OCI-LY3 (cell line): ENCODE measurements around the gene ZNF518B.

Source experiments
- H2AFZ ChIP-seq: fragments of 200-600, 300-600 bp; shearing (Covaris generic); 2 replicates; pipeline ENCODE4 v1.6.0; 2014; ENCODE audit warnings: antibody characterized with exemption, low read depth, low read length
- H3K27ac ChIP-seq: fragments of 200-600, 300-600 bp; sonication (generic); 2 replicates; pipeline ENCODE4 v1.5.1; 2014; ENCODE audit warnings: mild to moderate bottlenecking, low read length, moderate library complexity, mixed read lengths
- H3K27me3 ChIP-seq: fragments of 200-600, 300-600 bp; sonication (generic); 2 replicates; pipeline ENCODE4 v1.6.1; 2014; ENCODE audit warnings: low read depth, low read length, mixed read lengths
- H3K36me3 ChIP-seq: fragments of 200-600, 300-600 bp; sonication (generic); replicated peaks from 2 replicates; pipeline ENCODE3; 2014; ENCODE audit warnings: low read depth, low read length, mixed read lengths
- H3K4me1 ChIP-seq: fragments of 300-600, 200-600 bp; sonication (generic); 2 replicates; pipeline ENCODE4 v1.6.1; 2014; ENCODE audit warnings: low read length, mixed read lengths
- H3K4me2 ChIP-seq: fragments of 200-600, 300-600 bp; sonication (generic); 2 replicates; pipeline ENCODE4 v1.6.1; 2014; ENCODE audit warnings: low read length, mixed read lengths
- H3K4me3 ChIP-seq: fragments of 300-600, 200-600 bp; sonication (generic); 2 replicates; pipeline ENCODE4 v1.5.1; 2014; ENCODE audit warnings: antibody characterized with exemption, mild to moderate bottlenecking, low read length, moderate library complexity
- H3K79me2 ChIP-seq: fragments of 300-600, 200-600 bp; shearing (Covaris generic); 2 replicates; pipeline ENCODE4 v1.6.1; 2014; ENCODE audit warnings: mild to moderate bottlenecking, low read length, mixed read lengths
- H3K9ac ChIP-seq: fragments of 300-600, 200-600 bp; shearing (Covaris generic); 2 replicates; pipeline ENCODE4 v1.6.0; 2014; ENCODE audit warnings: mild to moderate bottlenecking, low read length, moderate library complexity
- H3K9me3 ChIP-seq: fragments of 200-600, 300-600 bp; shearing (Covaris generic); 2 replicates; pipeline ENCODE4 v1.6.1; 2014; ENCODE audit warnings: low read length, mixed read lengths; ENCODE audit not compliant: insufficient read depth
- H4K20me1 ChIP-seq: fragments of 200-600, 300-600 bp; sonication (generic); 2 replicates; pipeline ENCODE4 v1.6.1; 2016; ENCODE audit warnings: low read length, mixed read lengths; ENCODE audit not compliant: insufficient read depth
- EZH2phosphoT487 ChIP-seq: fragments of 200-600 bp; shearing (Covaris generic); IDR thresholded peaks from 2 replicates; pipeline ENCODE4 v1.6.1; 2018; ENCODE audit warnings: antibody characterized with exemption, mixed run types, low read depth
- TF ChIP-seq, protein P1 (sequence below): fragments of 200-600, 300-600 bp; sonication (generic); IDR thresholded peaks from 2 replicates; pipeline ENCODE4 v1.5.1; 2014; ENCODE audit warnings: antibody characterized with exemption, low read length, low read depth

ZNF518B gene

DNA sequence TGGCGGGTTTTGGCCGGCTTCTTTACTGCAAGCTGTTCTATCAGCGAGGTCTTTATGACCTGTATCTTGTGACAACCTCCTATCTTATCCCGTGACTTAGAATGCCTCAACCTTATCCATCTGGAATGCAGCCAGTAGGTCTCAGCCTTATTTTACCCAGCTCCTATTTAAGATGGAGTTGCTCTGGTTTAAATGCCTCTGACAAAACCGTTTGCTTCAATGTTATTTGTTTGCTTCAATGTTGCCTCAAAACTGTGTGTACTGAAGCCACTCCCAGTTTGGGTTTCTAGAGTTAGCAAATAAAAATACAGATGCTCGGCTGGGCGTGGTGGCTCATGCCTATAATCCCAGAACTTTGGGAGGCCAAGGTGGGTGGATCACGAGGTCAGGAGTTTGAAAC, 51.6 kb downstream of the ZNF518B start:
- Histone ChIP-seq H3K4me3 (no peak overlapping the region), H3K79me2 (no peaks in the 10 kb centered on the region), H3K9me3 (no peaks in the 10 kb centered on the region), H4K20me1 (no peaks in the 10 kb centered on the region), H3K36me3 (no peaks in the 10 kb centered on the region), H3K4me2 (no peak overlapping the region), H3K27me3 (no peaks in the 10 kb centered on the region), H3K9ac (no peak overlapping the region), H2AFZ (no peak overlapping the region), H3K27ac (no peak overlapping the region), H3K4me1 (no peaks in the 10 kb centered on the region)
- no peak for TF ChIP-seq EZH2phosphoT487
- TF ChIP-seq, protein P1, sequence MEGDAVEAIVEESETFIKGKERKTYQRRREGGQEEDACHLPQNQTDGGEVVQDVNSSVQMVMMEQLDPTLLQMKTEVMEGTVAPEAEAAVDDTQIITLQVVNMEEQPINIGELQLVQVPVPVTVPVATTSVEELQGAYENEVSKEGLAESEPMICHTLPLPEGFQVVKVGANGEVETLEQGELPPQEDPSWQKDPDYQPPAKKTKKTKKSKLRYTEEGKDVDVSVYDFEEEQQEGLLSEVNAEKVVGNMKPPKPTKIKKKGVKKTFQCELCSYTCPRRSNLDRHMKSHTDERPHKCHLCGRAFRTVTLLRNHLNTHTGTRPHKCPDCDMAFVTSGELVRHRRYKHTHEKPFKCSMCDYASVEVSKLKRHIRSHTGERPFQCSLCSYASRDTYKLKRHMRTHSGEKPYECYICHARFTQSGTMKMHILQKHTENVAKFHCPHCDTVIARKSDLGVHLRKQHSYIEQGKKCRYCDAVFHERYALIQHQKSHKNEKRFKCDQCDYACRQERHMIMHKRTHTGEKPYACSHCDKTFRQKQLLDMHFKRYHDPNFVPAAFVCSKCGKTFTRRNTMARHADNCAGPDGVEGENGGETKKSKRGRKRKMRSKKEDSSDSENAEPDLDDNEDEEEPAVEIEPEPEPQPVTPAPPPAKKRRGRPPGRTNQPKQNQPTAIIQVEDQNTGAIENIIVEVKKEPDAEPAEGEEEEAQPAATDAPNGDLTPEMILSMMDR: no peak

DNA sequence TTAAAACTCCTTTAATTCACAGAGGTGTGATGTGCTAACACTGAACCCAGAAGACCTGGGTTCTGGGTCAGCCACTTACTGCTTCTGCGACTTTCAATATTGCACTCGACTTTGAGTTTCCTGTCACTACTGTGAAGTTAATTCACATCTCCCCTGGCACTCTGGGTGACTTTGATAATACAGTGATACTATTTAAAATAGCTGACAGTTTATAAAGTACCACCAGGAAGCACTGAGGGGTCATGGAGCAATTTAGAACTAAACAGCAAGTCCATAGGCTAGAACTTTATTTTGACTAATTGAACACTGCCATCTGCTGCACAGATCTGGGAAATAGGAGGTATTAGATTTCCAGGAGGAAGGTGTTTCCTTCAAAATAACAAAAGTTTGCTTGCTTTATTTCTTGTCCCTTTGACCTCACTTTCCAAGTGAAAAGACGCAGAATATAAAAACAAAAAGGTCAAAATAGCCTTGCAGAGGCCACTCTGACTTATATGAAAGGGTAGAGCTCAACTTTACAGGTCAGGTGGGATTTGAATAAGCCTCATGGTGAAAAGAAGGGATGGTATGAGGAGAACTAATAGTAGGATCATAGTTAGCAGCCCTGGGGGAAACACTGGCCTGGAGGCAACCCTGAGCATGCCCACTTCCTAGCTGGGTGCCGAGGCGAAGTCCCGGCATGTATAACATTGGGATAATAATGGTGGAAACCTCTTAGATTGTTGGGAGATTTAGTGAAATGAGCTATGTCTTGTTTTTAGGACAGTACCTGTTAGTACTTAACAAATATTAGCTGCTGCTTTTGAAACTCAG, 53.4 kb downstream of the ZNF518B start:
- Histone ChIP-seq H3K36me3 (no peaks in the 10 kb centered on the region), H3K27me3 (no peaks in the 10 kb centered on the region), H3K4me1 (no peaks in the 10 kb centered on the region), H4K20me1 (no peaks in the 10 kb centered on the region), H3K4me3 (no peak overlapping the region), H3K27ac (no peak overlapping the region), H3K9ac (no peak overlapping the region), H3K9me3 (no peaks in the 10 kb centered on the region), H3K79me2 (no peaks in the 10 kb centered on the region), H3K4me2 (no peak overlapping the region), H2AFZ (no peak overlapping the region)
- TF ChIP-seq, protein P1: peak; percentile 64
- no peak for TF ChIP-seq EZH2phosphoT487

DNA sequence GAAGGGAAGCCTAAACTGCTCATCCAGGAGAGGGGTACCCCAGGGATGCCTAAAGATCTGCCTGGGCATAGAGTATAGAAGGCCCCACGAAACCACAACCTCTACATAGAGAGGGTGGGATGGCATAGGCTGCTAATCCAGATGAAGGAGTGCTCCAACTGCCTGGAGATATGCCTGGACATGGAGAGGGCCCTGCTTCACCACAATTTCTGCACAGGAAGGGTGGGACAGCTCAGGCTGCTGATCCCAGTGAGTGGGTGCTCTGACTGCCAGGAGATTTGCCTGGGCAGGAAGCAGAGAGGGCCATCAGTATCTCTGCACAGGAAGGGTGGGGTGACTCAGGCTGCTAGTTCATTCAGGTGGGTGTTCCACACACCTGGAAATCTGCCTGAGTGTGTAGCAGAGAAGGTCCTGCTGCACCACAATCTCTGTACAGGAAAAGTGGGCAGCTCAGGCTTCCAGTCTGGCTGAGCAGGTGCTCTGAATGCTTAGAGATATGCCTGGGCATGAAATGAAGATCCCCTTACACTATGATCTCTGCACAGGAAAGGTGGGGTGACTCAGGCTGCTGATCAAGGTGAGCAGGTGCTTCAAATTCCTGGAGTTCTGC, 61.1 kb downstream of the ZNF518B start:
- Histone ChIP-seq H3K36me3 (no peaks in the 10 kb centered on the region), H3K27me3 (no peaks in the 10 kb centered on the region), H4K20me1 (no peaks in the 10 kb centered on the region), H3K4me1 (no peaks in the 10 kb centered on the region), H3K9me3 (no peaks in the 10 kb centered on the region), H3K79me2 (no peaks in the 10 kb centered on the region), H3K27ac (no peak overlapping the region), H3K4me3 (no peak overlapping the region), H3K9ac (no peak overlapping the region), H2AFZ (no peak overlapping the region), H3K4me2 (no peak overlapping the region)
- TF ChIP-seq, protein P1: no peak
- TF ChIP-seq EZH2phosphoT487: no peak
